Psoas muscle (tissue), 8 donors: ENCODE data around the gene AK9. TPM values are rescaled to one million over a fixed set of nuclear protein-coding genes. Genes with fewer than 3 reads are reported as not detected.

Source experiments
- ATAC-seq, 4 donors: fragments of 200-7000 bp; cut with Tn5 transposase; one replicate each; pipeline ENCODE4 v1.9.1; 2020; ENCODE audit warnings: moderate library complexity in 3 of 4, mild to moderate bottlenecking in 2 of 4
- DNase-seq, 2 donors: peaks; one replicate each; pipeline ENCODE4 v3.0.0-alpha.2; 2020
- H3K27ac ChIP-seq: fragments of 200-600 bp; one replicate; pipeline ENCODE4 v1.8.0; 2022
- H3K27me3 ChIP-seq, 3 donors: fragments of 200-600 bp in 1 of 3; one replicate each; pipeline versions ENCODE4 v1.6.1 to v1.8.0; 2013 to 2022; ENCODE audit warnings: low read length in 2 of 3, mild to moderate bottlenecking in 2 of 3, moderate library complexity in 1 of 3; ENCODE audit not compliant: insufficient read depth in 3 of 3
- H3K36me3 ChIP-seq, 2 donors: fragments of 200-600 bp in 1 of 2; one replicate each; pipeline versions ENCODE4 v1.6.1 to v1.8.0; 2013 to 2022; ENCODE audit warnings: low read depth in 1 of 2, mild to moderate bottlenecking in 1 of 2, moderate library complexity in 1 of 2; ENCODE audit not compliant: insufficient read depth in 1 of 2
- H3K4me1 ChIP-seq: fragments of 200-600 bp; one replicate; pipeline ENCODE4 v1.8.0; 2022
- H3K4me3 ChIP-seq: fragments of 200-600 bp; one replicate; pipeline ENCODE4 v1.8.0; 2022; ENCODE audit warnings: mild to moderate bottlenecking
- H3K9me3 ChIP-seq: fragments of 200-600 bp; one replicate; pipeline ENCODE4 v1.8.0; 2022
- CTCF ChIP-seq: fragments of 200-600 bp; IDR thresholded peaks from one replicate; pipeline ENCODE4 v1.8.0; 2022; ENCODE audit warnings: antibody characterized with exemption
- WGBS, 3 donors: extraction: QIAGEN DNeasy Blood & Tissue Kit; methylation state at CpG; one replicate each; pipeline versions ENCODE4 v1.1.6 to v1.1.7; 2013; 5-methylcytosine and 5-hydroxymethylcytosine counted together
- intact Hi-C, 2 donors: fragments of 100-400 bp; cut with DNase I; formaldehyde crosslinking; loops; one replicate each; pipeline versions ENCODE4 v1.11.0 to v1.14.2; 2022
- polyA plus RNA-seq, 3 donors: library from polyadenylated mRNA; stranded (reverse); fragments of 200-250 nt; gene quantifications; one replicate each; pipeline ENCODE4 v1.2.3, GENCODE V29; 2013
- total RNA-seq, 4 donors: library from RNA; stranded (reverse); fragmentation: NEBNext Ultra II Directional in 2 of 4; extraction: Animal tissue kit (Norgen Biotek cat#: 25700) in 2 of 4; gene quantifications; one replicate each; pipeline versions ENCODE4 v1.2.1 to v1.2.4, GENCODE V29; 2021 to 2023
- donor health status: healthy with polysubstance abuse.
- donor health status: DM: no; HTN: no; CAD: no; lungs with moderate emphysema.
- donor health status: Bipolar disorder and iron deficiency.
- donor health status: healthy.
- donor health status: DM: yes; HTN: yes; CAD: no.
- donor health status: DM: no; HTN: no; CAD: no.
- donor health status: DM: no; HTN: no; CAD: no.
- donor health status: DM: yes; HTN: yes; CAD: no.

The AK9 gene
- total and polyA plus RNA-seq, 7 donors: 2.0 to 7.4 (median 5.3) TPM

DNA sequence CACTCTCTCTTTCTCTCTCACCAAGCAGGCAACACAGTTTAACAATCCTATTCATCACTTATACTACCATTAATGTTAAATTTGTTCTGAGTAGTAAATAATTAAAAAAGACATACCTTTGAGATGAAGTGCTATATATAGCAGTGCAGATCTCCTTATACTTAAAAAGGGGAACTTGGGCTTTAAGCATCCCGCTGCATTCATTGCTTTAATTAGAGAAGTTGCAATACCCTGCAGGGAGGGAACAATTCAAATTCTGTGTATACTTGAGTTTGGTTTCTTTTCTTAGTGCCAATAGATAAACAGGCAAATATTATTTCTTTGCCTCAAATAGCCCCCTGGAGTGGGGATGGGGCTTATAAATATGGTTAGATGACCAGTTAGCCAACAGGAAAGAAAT, 197.1 kb downstream of the AK9 start:
- ATAC-seq: no peak
- no peak for TF ChIP-seq CTCF
- WGBS, 3 donors: 91 to 93% (median 93%) methylated on average over 1 of the region's 1 CpG

GRCh38 chr6:109491207-109491938, 199.6 kb downstream of the AK9 start:
- H3K36me3 ChIP-seq: no peaks in the 10 kb centered on the region
- no peak for ATAC-seq
- intact Hi-C loops: no loop called here
- H3K27me3 ChIP-seq: no peaks in the 10 kb centered on the region
- H3K9me3 ChIP-seq: no peaks in the 10 kb centered on the region
- H3K4me3 ChIP-seq: no peak overlapping the region
- no peak for DNase-seq
- 43 to 47% (median 47%) methylated on average over 5 of the region's 5 CpGs for WGBS, 3 donors
- H3K4me1 ChIP-seq: no peaks in the 10 kb centered on the region
- no peak for TF ChIP-seq CTCF
- H3K27ac ChIP-seq: no peak overlapping the region

More for the DNA sequence above, 197.1 kb downstream of the AK9 start:
- Histone ChIP-seq H3K4me1 (no peaks in the 10 kb centered on the region), H3K27me3 (no peaks in the 10 kb centered on the region), H3K4me3 (no peak overlapping the region), H3K36me3 (no peaks in the 10 kb centered on the region), H3K27ac (no peak overlapping the region), H3K9me3 (no peaks in the 10 kb centered on the region)
- intact Hi-C loops: no loop called here
- DNase-seq: no peak

DNA sequence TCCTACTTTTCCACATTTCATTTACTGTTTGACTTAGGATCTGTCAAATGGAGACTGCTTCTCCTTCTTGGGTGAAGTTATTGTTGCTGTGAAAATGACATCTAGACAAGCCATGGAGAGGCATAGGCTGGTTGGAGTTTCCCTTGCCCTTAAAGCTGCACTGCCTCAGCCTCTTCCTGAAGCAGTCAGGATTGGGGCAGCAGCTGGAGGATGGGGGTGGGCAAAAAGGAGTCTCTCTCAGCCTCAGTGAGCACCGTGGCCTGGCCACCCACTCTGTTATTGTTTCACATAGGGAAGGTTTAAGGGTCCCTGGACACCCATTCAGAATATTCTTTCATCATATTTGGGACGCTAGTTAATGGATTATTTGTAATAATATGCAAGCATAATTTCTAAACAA, 200.3 kb downstream of the AK9 start:
- 50 to 62% (median 56%) methylated on average over 2 of the region's 2 CpGs for WGBS, 3 donors

DNA sequence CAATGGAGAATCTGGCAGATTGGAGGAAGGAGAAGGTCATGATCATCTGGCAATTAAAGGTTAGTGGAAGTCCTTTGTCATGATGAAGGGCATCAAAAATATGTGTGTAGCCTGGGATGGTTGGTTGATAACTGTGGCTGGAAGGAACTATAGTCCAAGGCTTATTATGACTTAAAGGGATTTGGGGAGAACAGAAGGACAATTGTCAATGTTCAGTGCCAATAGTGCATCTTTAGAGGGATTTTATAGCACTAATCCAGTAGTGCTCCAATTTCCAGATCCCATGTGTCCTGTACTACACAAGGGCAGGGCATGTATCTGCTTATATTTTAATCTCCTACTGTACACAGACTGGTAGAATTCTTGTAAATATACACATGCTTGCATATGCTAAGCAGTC, 203.0 kb downstream of the AK9 start:
- no peak for DNase-seq
- no peaks in the 10 kb centered on the region for H3K36me3 ChIP-seq
- H3K9me3 ChIP-seq: no peaks in the 10 kb centered on the region
- intact Hi-C loops: no loop called here
- H3K4me1 ChIP-seq: no peaks in the 10 kb centered on the region
- no peaks in the 10 kb centered on the region for H3K27me3 ChIP-seq
- no peak overlapping the region for H3K27ac ChIP-seq
- H3K4me3 ChIP-seq: no peak overlapping the region
- ATAC-seq: no peak
- TF ChIP-seq CTCF: no peak

More for the DNA sequence above, 200.3 kb downstream of the AK9 start:
- no peaks in the 10 kb centered on the region for H3K4me1 ChIP-seq
- H3K9me3 ChIP-seq: no peaks in the 10 kb centered on the region
- ATAC-seq (no peak), DNase-seq (no peak)
- no peak overlapping the region for H3K4me3 ChIP-seq
- no peak overlapping the region for H3K27ac ChIP-seq
- intact Hi-C loops: no loop called here
- no peaks in the 10 kb centered on the region for H3K36me3 ChIP-seq
- no peaks in the 10 kb centered on the region for H3K27me3 ChIP-seq
- TF ChIP-seq CTCF: no peak

DNA sequence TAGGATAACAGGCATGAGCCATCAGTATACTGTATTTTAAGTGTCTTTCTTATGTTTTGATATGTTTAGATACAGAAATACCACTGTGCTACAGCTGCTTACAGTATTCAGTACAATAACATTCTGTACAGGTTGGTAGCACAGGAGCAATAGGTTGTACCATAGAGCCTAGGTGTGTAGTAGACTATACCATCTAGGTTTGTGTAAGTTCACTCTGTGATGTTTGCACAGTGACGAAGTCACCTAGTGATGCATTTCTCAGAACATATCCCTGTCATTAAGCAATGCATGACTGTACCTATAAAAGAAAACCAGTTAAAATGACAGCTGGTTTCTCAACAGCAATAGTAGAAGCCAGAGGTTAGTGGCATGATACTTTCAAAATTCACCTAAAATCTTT, 204.9 kb downstream of the AK9 start:
- no peaks in the 10 kb centered on the region for H3K9me3 ChIP-seq
- intact Hi-C loops: no loop called here
- DNase-seq (no peak), ATAC-seq (no peak)
- peaks cover 2 to 9% of the 10 kb centered on the region in 2 donors for H3K36me3 ChIP-seq
- 93 to 100% (median 96%) methylated on average over 1 of the region's 1 CpG for WGBS, 3 donors
- no peak for TF ChIP-seq CTCF
- H3K4me1 ChIP-seq: peaks cover 12% of the 10 kb centered on the region
- no peak overlapping the region for H3K4me3 ChIP-seq
- no peaks in the 10 kb centered on the region for H3K27me3 ChIP-seq
- H3K27ac ChIP-seq: no peak overlapping the region
